ENCODE data around the gene SLC24A4.

GRCh38 chr14:92302481-92302880 is 20.5 kb upstream of the SLC24A4 start:
- no peak for TF ChIP-seq ZNF274 (IDR thresholded peaks at IDR 0.05; ENCODE audit: low read depth, low read length)
- TF ChIP-seq YY1 (IDR thresholded peaks at IDR 0.05; ENCODE audit: extremely low read depth, insufficient replicate concordance, low read depth, low read length), result no peak
- no peak for TF ChIP-seq CTCF (IDR thresholded peaks at IDR 0.05 in 2 of 3, conservative IDR thresholded peaks at IDR 0.05 in 1 of 3; ENCODE audit: borderline replicate concordance in 1 of 3, insufficient read depth in 1 of 3, low read depth in 2 of 3, low read length in 2 of 3)
- no peak for TF ChIP-seq POLR2AphosphoS5 (IDR thresholded peaks at IDR 0.05; ENCODE audit: low read depth, low read length)
- no peak for TF ChIP-seq REST (IDR thresholded peaks at IDR 0.05; ENCODE audit: low read depth)
- TF ChIP-seq TCF7L2 (IDR thresholded peaks at IDR 0.05; ENCODE audit: borderline replicate concordance, extremely low read depth, insufficient read depth, insufficient read length), result no peak
- TF ChIP-seq EZH2 (IDR thresholded peaks at IDR 0.05), result no peak
- TF ChIP-seq JUND (IDR thresholded peaks at IDR 0.05), result no peak
- TF ChIP-seq EGR1 (IDR thresholded peaks at IDR 0.05; ENCODE audit: low read depth), result no peak
- TF ChIP-seq POLR2A (IDR thresholded peaks at IDR 0.05; ENCODE audit: borderline replicate concordance, extremely low read depth, insufficient read depth, insufficient read length), result no peak
